AG10803 (cell line): ENCODE results near the gene CCDC177.

Source experiments
- DNase-seq: peaks from one replicate; pipeline ENCODE4 v3.0.0; 2010; ENCODE audit warnings: low read depth
- H3K4me3 ChIP-seq: 2 replicates; pipeline ENCODE4 v1.5.1; 2011; ENCODE audit warnings: mild to moderate bottlenecking, low read length, control low read depth
- CTCF ChIP-seq: conservative IDR thresholded peaks from 2 replicates; pipeline ENCODE4 v1.5.1; 2011; ENCODE audit warnings: mild to moderate bottlenecking, low read length, control low read depth, inconsistent platforms

CCDC177 gene

GRCh38 chr14:69539631-69540410 lies 34.9 kb downstream of the CCDC177 start:
- H3K4me3 ChIP-seq = no peak overlapping the region
- DNase-seq = peak; percentile 90
- TF ChIP-seq CTCF = no peak

GRCh38 chr14:69538766-69539165 lies 35.9 kb downstream of the CCDC177 start:
- no peak overlapping the region for H3K4me3 ChIP-seq
- no peak for TF ChIP-seq CTCF
- no peak for DNase-seq

GRCh38 chr14:69537900-69538299 lies 36.8 kb downstream of the CCDC177 start:
- H3K4me3 ChIP-seq = no peak overlapping the region
- no peak for TF ChIP-seq CTCF
- DNase-seq = no peak

GRCh38 chr14:69536971-69537370 lies 37.7 kb downstream of the CCDC177 start:
- no peak for DNase-seq
- no peak overlapping the region for H3K4me3 ChIP-seq
- TF ChIP-seq CTCF = no peak

DNA sequence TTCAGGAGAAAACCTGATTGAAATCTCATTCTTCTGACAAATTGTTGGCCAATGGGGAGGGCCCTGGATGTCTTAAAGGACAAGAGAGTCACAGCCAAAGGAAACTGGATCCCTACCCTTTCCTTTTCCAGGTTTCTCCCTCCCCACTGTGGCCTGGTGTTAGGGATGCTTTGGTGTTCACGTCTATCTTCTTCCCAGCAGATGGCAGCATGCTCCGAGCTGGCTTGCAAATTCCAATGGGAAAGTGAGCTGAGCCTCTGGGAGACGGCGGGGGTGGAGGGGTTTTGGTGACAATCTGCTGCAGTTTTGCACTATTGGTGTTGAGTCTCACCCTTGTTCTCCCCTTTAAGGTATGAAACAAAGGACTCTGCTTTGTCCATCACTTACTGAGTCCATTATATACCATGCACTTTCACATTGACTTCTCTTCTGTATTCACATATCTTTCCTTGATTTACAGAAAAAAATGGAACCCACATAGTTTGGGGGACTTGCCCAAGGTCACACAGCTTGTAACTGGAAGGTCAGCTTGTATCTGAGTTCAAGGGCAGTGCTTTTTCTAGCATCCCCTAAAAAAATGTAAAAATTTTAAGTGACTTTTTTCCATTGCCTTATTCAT lies 39.3 kb downstream of the CCDC177 start:
- peak; percentile 54 for DNase-seq
- peak; percentile 88 for TF ChIP-seq CTCF

DNA sequence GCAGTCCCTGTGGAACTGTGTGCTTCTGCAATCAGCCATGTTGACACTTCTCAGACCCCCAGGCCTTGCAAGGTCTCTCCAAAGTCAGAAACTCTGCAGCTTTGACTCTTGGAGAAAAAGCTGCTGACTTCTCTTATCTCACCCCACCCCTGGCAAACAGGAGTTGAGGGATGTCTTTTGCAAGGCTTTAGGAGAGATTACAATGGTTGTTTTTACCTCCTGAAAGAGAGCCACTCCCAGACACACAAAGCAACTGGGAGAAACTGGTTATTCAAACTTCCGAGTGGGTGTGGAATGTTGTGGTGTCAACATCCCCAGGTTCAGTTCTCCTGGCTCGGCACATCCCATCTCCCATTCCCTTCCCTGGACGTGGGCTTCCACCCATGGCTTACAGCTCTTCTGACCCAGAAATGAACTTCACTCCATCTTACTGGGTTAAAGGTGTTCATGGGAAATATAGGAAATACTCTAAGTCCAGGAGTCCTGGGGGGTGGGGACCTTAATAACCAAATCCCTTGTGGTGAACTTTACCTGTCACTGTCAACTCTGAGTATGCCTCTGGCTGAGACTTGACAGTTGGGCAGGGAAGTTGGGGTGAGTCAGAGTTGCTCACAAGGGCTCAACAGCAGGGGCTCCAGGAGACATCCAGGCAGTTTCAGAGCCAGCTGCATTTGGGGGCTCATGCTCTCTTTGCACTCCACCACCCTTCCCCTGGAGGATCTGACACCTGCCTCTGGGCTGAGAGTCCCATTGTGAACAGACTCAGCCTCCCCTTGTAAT lies 41.9 kb downstream of the CCDC177 start:
- no peak for DNase-seq
- H3K4me3 ChIP-seq = no peak overlapping the region
- TF ChIP-seq CTCF = no peak

More for the DNA sequence above, 39.3 kb downstream of the CCDC177 start:
- H3K4me3 ChIP-seq = no peak overlapping the region
